Transverse colon (tissue), 3 donors: ENCODE measurements around the gene BCKDHA.

Experiments
- EP300 ChIP-seq: sonication (generic); formaldehyde crosslinking; IDR thresholded peaks from one replicate; pipeline ENCODE4 v1.6.1; 2017; ENCODE audit warnings: antibody characterized with exemption, low read depth
- POLR2A ChIP-seq: fragments of 450-650 bp; IDR thresholded peaks from one replicate; pipeline ENCODE4 v1.6.1; 2016; ENCODE audit warnings: antibody characterized with exemption, mild to moderate bottlenecking, moderate library complexity
- TF ChIP-seq, protein P1 (sequence below), 5 experiments: fragments of 200-600 bp in 3 of 5; fragments of 450-650 bp in 2 of 5; sonication (generic) in 3 of 5; IDR thresholded peaks; 1 replicate in 2 of 5; 2 replicates in 3 of 5; pipeline ENCODE4 v1.5.1; 2016 to 2017; ENCODE audit warnings: antibody characterized with exemption in 5 of 5, inconsistent platforms in 3 of 5, mild to moderate bottlenecking in 2 of 5, moderate library complexity in 1 of 5

DNA sequence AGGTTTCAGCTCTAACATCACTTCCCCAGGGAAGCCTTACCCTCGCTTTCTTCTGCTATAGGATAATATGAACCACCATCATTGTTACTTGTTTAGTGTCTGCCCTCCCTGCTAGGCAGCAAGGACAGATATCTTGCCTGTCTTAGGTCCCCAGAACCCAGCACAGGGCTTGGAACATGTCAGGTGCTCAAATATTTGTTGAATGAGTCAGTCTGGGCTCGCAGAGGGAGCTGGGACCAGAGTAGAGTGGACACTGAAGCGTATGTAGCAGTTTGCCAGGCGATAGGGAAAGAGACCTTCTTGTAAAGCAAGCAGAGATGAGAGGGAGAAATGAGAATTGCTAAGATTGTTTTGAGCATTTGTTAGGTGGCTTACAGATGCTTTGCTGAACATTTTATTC is 11.7 kb downstream of the BCKDHA start:
- TF ChIP-seq POLR2A, result no peak
- no peak for TF ChIP-seq EP300
- TF ChIP-seq, protein P1, sequence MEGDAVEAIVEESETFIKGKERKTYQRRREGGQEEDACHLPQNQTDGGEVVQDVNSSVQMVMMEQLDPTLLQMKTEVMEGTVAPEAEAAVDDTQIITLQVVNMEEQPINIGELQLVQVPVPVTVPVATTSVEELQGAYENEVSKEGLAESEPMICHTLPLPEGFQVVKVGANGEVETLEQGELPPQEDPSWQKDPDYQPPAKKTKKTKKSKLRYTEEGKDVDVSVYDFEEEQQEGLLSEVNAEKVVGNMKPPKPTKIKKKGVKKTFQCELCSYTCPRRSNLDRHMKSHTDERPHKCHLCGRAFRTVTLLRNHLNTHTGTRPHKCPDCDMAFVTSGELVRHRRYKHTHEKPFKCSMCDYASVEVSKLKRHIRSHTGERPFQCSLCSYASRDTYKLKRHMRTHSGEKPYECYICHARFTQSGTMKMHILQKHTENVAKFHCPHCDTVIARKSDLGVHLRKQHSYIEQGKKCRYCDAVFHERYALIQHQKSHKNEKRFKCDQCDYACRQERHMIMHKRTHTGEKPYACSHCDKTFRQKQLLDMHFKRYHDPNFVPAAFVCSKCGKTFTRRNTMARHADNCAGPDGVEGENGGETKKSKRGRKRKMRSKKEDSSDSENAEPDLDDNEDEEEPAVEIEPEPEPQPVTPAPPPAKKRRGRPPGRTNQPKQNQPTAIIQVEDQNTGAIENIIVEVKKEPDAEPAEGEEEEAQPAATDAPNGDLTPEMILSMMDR (IDR thresholded peaks at IDR 0.05), result no peak
